GM18498 (cell line): ENCODE results near the gene SLC31A2.
A peak's percentile ranks its signal among the peaks of the same experiment; 100 is the strongest.
"Not testable (repeated sequence)": the region's sequence is repeated elsewhere in the genome, so short reads cannot be mapped to it uniquely, and the experiment has no call there.

Source experiments
- ATAC-seq: cut with Tn5 transposase; IDR thresholded peaks from one replicate; pipeline ENCODE4 v1.9.1; 2021; ENCODE audit warnings: mild to moderate bottlenecking, moderate library complexity; ENCODE audit not compliant: unreplicated experiment

Gene SLC31A2

GRCh38 chr9:113150670-113151611 lies at the start of gene SLC31A2:
TSS of gene SLC31A2 (plus strand) at chr9:113151007. CDS start at chr9:113151075, 68 bp downstream.
- peak; percentile 98 for ATAC-seq

GRCh38 chr9:113105345-113105744 lies 45.5 kb upstream of the SLC31A2 start:
- not testable (repeated sequence) for ATAC-seq

- not testable (repeated sequence) for ATAC-seq
Observed at GRCh38 chr9:113111065-113111951, 39.5 kb upstream of the SLC31A2 start.

- peak; percentile 60 for ATAC-seq
Observed at GRCh38 chr9:113112706-113113510, 37.9 kb upstream of the SLC31A2 start.

- not testable (repeated sequence) for ATAC-seq
Observed at GRCh38 chr9:113118829-113119228, 32.0 kb upstream of the SLC31A2 start.

GRCh38 chr9:113125386-113126035 lies 25.3 kb upstream of the SLC31A2 start:
- no peak for ATAC-seq

GRCh38 chr9:113129466-113129865 lies 21.3 kb upstream of the SLC31A2 start:
- ATAC-seq: no peak

- no peak for ATAC-seq
Observed at GRCh38 chr9:113129884-113130283, 20.9 kb upstream of the SLC31A2 start.

GRCh38 chr9:113131689-113132151 lies 19.1 kb upstream of the SLC31A2 start:
- no peak for ATAC-seq

GRCh38 chr9:113137196-113138168 lies 13.3 kb upstream of the SLC31A2 start:
- no peak for ATAC-seq

GRCh38 chr9:113138760-113139159 lies 12.0 kb upstream of the SLC31A2 start:
- no peak for ATAC-seq

GRCh38 chr9:113139225-113139829 lies 11.5 kb upstream of the SLC31A2 start:
- no peak for ATAC-seq

GRCh38 chr9:113139953-113140352 lies 10.9 kb upstream of the SLC31A2 start:
- no peak for ATAC-seq

- ATAC-seq: not testable (repeated sequence)
Observed at GRCh38 chr9:113140896-113141295, 9.9 kb upstream of the SLC31A2 start.

- ATAC-seq: no peak
Observed at GRCh38 chr9:113143432-113144227, 7.2 kb upstream of the SLC31A2 start.

- ATAC-seq: no peak
Observed at GRCh38 chr9:113148372-113148705, 2.5 kb upstream of the SLC31A2 start.

- no peak for ATAC-seq
Observed at GRCh38 chr9:113148781-113149510, 1.9 kb upstream of the SLC31A2 start.
